ENCODE measurements around the gene RAP1B.
"Not testable (repeated sequence)": the region's sequence is repeated elsewhere in the genome, so short reads cannot be mapped to it uniquely, and the experiment has no call there.

The RAP1B gene

DNA sequence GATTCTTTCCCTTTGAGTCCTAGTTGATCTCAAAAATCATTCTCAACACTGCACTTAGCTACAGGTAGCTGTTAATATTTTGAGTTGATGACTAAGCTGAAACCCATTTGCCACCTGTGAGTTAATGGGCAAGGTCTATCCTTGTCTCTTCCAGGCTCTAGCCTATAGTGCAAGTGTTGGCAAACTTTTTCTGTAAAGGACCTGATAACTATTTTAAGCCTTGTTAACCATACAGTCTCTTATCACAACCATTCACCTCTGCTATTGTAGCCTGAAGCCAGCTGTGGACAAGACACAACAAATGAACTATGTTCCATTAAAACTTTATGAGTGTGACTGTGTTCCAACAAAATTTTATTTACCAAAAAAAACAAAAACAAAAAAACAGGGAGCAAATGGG, 19.4 kb downstream of the RAP1B start:
- H3K27ac ChIP-seq, result no peak overlapping the region
- no peak for TF ChIP-seq Cebpa-rat (IDR thresholded peaks at IDR 0.05)
- H4K20me1 ChIP-seq, result peaks cover 100% of the 10 kb centered on the region
- H3K4me2 ChIP-seq, result peak overlapping the region; percentile 41
- H3K9ac ChIP-seq, result no peak overlapping the region
- H3K4me1 ChIP-seq, result peaks cover 66% of the 10 kb centered on the region
- H3K9me3 ChIP-seq, result peaks cover 31% of the 10 kb centered on the region
- peaks cover 47% of the 10 kb centered on the region for H3K36me3 ChIP-seq
- no peaks in the 10 kb centered on the region for H3K27me3 ChIP-seq
- H3K4me3 ChIP-seq, result no peak overlapping the region

DNA sequence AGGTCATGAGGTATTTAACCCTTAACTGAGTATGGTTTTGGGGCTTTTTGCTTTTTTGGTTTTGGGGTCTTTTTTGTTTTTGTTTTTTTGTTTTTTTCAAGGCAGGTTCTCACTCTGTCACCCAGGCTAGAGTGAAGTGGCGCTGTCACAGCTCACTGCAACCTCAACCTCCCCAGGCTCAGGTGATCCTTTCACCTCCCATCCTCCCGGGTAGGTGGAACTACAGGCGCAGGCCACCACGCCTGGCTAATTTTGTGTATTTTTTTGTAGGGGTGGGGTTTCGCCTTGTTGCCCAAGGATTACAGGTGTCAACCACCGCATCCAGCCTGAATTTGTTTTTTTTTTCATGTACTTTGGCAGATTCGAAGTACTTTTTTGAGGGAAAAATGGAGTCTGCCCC, 19.9 kb downstream of the RAP1B start:
- Histone ChIP-seq H3K27ac (no peak overlapping the region), H3K36me3 (peaks cover 44% of the 10 kb centered on the region), H3K4me2 (peak overlapping the region; percentile 41), H3K4me1 (peaks cover 71% of the 10 kb centered on the region), H3K27me3 (no peaks in the 10 kb centered on the region), H4K20me1 (peaks cover 100% of the 10 kb centered on the region), H3K9ac (no peak overlapping the region), H3K9me3 (peaks cover 27% of the 10 kb centered on the region), H3K4me3 (no peak overlapping the region)
- no peak for TF ChIP-seq Cebpa-rat (IDR thresholded peaks at IDR 0.05)

DNA sequence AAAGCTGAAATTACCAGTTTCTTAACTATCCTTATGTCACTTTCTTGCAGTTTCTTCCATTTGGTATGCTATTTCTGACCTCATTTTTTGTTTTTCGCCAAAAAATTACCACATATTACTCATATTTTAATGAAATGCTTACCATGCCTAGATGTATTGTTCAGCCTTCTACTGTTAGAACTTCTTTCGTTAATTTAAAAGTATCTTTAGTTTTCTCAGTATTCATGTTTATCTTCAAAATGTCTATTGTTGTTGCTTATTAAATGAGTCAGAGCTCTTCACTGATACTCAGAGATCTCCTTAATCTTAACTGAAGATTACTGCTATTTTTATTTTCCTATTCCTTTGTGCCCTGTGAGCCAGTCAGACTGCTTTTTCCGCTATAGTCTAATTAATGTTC, 20.5 kb downstream of the RAP1B start:
- Histone ChIP-seq H3K36me3 (peaks cover 44% of the 10 kb centered on the region), H3K27ac (no peak overlapping the region), H3K9me3 (peaks cover 20% of the 10 kb centered on the region), H3K9ac (no peak overlapping the region), H3K4me2 (peak overlapping the region; percentile 41; the same call in 1 of the 2 replicates), H4K20me1 (peaks cover 100% of the 10 kb centered on the region), H3K4me3 (no peak overlapping the region), H3K27me3 (no peaks in the 10 kb centered on the region), H3K4me1 (peaks cover 77% of the 10 kb centered on the region)
- TF ChIP-seq Cebpa-rat (IDR thresholded peaks at IDR 0.05), result no peak

DNA sequence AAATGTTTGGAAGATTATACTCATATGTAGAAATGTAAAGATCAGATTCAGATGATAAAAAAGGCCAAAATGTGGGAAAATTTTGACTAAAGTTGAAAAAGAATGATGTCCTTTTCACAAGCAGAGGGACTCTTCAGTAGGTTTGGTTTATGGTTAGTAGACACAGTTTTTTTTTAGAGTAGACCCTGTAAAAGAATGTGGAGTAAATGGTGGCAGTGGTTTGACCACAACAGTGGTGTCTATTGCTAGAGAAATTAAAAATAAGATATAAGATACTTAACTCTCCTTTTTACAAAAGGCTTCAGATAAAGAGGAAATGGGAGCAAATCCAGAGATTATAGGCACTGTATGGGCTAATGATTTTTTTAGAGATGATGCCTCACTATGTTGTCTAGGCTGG, 21.8 kb downstream of the RAP1B start:
- H3K4me1 ChIP-seq, result peaks cover 90% of the 10 kb centered on the region

DNA sequence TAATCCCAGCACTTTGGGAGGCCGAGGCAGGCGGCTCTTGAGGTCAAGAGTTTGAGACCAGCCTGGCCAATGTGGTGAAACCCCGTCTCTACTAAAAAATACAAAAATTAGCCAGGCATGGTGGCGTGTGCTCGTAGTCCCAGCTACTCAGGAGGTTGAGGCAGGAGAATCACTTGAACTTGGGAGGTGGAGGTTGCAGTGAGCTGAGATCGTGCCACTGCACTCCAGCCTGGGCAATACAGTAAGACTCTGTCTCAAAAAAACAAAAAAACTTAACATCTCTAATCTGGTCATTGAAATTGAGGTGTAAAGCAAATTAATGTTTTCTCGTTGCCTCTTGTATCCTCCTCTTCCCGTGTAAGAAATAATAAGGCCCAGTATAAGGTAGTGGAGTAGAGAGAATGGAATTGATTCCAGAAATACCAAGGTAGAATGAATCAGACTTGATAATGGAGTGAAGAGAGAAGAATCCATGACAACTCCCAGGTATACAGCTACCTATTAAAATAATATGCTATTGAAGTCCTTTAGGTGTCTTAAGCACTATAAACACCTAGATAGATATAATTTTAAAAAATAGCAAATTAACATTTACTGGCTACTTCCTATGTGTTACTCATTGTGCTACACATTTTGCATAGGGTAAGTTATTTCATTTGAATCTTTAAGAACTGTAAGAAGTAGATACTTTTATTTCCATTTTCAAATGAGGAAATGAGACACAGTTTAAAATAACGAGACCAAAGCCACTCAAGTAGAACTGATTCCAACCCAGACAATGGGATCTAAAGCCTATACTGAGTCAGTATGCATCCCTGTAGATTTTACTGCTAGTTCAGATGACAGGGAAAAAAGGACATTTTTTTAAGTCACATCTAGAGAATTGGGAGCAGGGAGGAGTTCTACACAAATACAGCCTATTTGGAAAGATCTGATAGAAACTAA, 23.2 kb downstream of the RAP1B start:
- Histone ChIP-seq H3K4me1 (peaks cover 98% of the 10 kb centered on the region), H4K20me1 (peaks cover 100% of the 10 kb centered on the region), H3K27me3 (no peaks in the 10 kb centered on the region), H3K4me3 (peak overlapping the region; percentile 33; the same call in 1 of the 2 replicates), H3K4me2 (peak overlapping the region; percentile 58), H3K27ac (peak overlapping the region; percentile 62), H3K9ac (peak overlapping the region; percentile 37; the same call in 1 of the 2 replicates), H3K9me3 (no peaks in the 10 kb centered on the region), H3K36me3 (peaks cover 22% of the 10 kb centered on the region; the same call in 1 of the 2 replicates)
- TF ChIP-seq Cebpa-rat (IDR thresholded peaks at IDR 0.05), result no peak

More for the DNA sequence above, 21.8 kb downstream of the RAP1B start:
- Histone ChIP-seq H3K9me3 (peaks cover 8% of the 10 kb centered on the region), H3K4me2 (peak overlapping the region; percentile 58), H3K9ac (no peak overlapping the region), H3K4me3 (no peak overlapping the region), H3K27me3 (no peaks in the 10 kb centered on the region), H4K20me1 (peaks cover 100% of the 10 kb centered on the region), H3K36me3 (peaks cover 36% of the 10 kb centered on the region), H3K27ac (peak overlapping the region; percentile 62)
- TF ChIP-seq Cebpa-rat (IDR thresholded peaks at IDR 0.05), result no peak

DNA sequence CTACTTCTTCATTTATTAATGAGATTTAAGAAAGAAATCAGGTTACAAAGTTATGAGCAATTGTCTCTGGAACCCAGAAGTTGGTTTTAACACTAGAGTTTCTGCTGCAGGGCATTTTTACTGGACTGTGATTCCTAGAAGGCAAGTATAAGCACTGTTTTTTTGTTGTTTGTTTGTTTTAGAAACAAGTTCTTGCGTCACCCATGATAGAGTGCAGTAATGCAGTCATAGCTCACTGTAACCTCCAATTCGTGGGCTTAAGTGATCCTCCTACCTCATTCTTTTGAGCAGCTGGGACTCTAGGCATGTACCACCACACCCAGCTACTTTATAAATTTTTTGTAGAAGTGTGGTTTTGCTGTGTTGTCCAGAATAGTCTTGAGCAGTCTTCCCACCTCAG, 25.6 kb downstream of the RAP1B start:
- no peaks in the 10 kb centered on the region for H3K27me3 ChIP-seq
- peaks cover 14% of the 10 kb centered on the region; the same call in 1 of the 2 replicates for H3K36me3 ChIP-seq
- H3K9me3 ChIP-seq, result no peaks in the 10 kb centered on the region
- no peak overlapping the region for H3K4me3 ChIP-seq
- H3K4me2 ChIP-seq, result peak overlapping the region; percentile 58
- peak overlapping the region; percentile 62 for H3K27ac ChIP-seq
- peaks cover 100% of the 10 kb centered on the region for H3K4me1 ChIP-seq
- peaks cover 100% of the 10 kb centered on the region for H4K20me1 ChIP-seq
- no peak for TF ChIP-seq Cebpa-rat (IDR thresholded peaks at IDR 0.05)
- H3K9ac ChIP-seq, result no peak overlapping the region

DNA sequence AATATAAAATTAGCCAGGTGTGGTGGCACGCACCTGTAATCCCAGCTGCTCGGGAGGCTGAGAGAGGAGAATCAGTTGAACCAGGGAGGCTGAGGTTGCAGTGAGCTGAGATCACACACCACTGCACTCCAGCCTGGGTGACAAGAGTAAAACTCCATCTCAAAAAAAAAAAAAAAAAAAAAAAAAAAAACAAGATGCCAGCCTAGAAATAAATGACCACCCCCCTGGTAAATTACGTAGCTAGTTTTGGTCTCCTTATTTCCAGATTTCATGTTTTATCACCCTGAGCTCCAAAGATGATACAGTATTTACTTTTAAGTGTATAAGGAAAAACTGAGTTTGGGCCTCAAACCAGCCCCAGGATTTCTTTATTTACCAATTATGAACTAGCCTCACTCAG, 26.7 kb downstream of the RAP1B start:
- H3K9me3 ChIP-seq, H3K9ac ChIP-seq, H3K27me3 ChIP-seq, H3K4me3 ChIP-seq: not testable (repeated sequence)
- Histone ChIP-seq H3K4me2 (peak overlapping the region; percentile 58), H3K36me3 (peaks cover 16% of the 10 kb centered on the region), H3K27ac (peak overlapping the region; percentile 62), H4K20me1 (peaks cover 100% of the 10 kb centered on the region), H3K4me1 (peaks cover 96% of the 10 kb centered on the region)

DNA sequence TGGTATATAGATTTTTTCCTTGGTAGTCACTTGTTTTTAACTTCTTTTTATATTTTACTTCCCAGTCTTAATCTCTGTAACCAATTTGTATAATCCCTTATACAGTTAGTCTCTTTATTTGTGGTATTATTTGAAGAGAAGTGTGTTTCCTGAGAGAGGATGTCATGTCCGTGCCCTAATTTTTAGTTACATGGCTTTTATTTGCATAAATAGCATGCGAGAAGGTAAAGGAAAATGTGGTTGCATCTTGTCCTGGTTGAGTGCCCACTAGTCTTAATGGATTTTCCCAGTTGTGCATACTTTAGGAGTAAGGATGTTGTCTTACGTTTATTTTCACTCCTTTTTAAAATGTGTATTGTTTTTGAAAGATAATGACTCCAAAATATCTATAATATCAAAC, 27.5 kb downstream of the RAP1B start:
- Histone ChIP-seq H3K36me3 (peaks cover 22% of the 10 kb centered on the region), H3K4me1 (peaks cover 88% of the 10 kb centered on the region), H3K27ac (peak overlapping the region; percentile 62), H3K9me3 (no peaks in the 10 kb centered on the region), H3K4me2 (peak overlapping the region; percentile 58), H3K4me3 (no peak overlapping the region), H3K9ac (no peak overlapping the region), H3K27me3 (no peaks in the 10 kb centered on the region), H4K20me1 (peaks cover 100% of the 10 kb centered on the region)
- no peak for TF ChIP-seq Cebpa-rat (IDR thresholded peaks at IDR 0.05)

DNA sequence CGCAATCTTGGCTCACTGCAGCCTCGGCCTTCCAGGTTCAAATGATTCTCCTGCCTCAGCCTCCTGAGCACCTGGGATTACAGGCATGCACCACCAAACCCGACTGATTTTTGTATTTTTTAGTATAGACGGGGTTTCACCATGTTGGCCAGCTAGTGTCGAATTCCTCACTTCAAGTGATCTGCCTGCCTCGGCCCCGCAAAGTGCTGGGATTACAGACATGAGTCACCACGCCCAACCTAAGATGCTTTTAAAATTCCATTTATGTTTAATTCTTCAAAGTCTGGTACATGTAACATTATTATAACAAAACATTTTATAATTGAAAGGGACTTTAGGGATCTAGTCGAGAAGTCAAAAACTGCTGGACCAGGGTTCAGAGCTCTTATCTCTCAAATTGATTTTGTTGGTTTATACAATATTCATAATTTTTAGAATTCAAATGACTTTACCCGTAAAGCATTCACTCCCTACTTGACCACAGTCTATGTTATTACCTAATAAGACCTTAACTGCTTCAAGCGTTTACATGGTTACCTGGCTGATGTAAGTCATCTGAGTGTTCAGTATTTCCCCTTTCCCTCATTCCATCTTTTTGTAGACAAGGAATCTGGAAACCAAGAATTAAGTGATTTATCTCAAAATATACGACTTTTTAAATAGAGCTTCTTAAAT, 28.2 kb downstream of the RAP1B start:
- Histone ChIP-seq H3K9ac (no peak overlapping the region), H3K27ac (peak overlapping the region; percentile 23; the same call in 1 of the 2 replicates), H3K4me2 (peak overlapping the region; percentile 58), H4K20me1 (peaks cover 100% of the 10 kb centered on the region), H3K36me3 (peaks cover 22% of the 10 kb centered on the region), H3K4me1 (peaks cover 82% of the 10 kb centered on the region), H3K9me3 (no peaks in the 10 kb centered on the region), H3K4me3 (no peak overlapping the region), H3K27me3 (no peaks in the 10 kb centered on the region)
- TF ChIP-seq Cebpa-rat (IDR thresholded peaks at IDR 0.05), result no peak

DNA sequence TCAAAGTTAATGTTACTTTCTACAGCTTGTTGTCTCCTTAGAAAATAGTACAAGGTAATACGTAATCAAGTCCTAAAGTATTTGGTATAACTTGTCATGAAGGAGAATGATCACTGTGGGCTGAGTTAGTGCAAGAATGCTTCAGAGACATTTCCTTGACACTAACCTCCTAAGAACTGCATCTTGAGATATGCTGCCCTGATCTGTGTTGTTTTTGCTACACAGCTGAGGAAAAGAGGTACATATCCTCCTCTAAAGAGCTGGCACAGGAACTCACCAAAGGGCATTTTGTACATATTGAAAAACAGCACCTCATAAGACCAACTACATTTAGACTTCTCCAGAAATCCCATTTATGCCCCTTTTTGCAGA, 28.7 kb downstream of the RAP1B start:
- peaks cover 26% of the 10 kb centered on the region for H3K36me3 ChIP-seq

More for the DNA sequence above, 28.7 kb downstream of the RAP1B start:
- Histone ChIP-seq H4K20me1 (peaks cover 100% of the 10 kb centered on the region), H3K27me3 (no peaks in the 10 kb centered on the region), H3K27ac (peak overlapping the region; percentile 33; the same call in 1 of the 2 replicates), H3K4me1 (peaks cover 76% of the 10 kb centered on the region), H3K4me2 (peak overlapping the region; percentile 58), H3K9me3 (no peaks in the 10 kb centered on the region), H3K9ac (peak overlapping the region; percentile 23; the same call in 1 of the 2 replicates), H3K4me3 (no peak overlapping the region)
- no peak for TF ChIP-seq Cebpa-rat (IDR thresholded peaks at IDR 0.05)
